Upper lobe of left lung (tissue), 4 donors: Measurements from ENCODE around the gene GCH1.

Experiments
- EP300 ChIP-seq, 4 donors: sonication (generic); formaldehyde crosslinking; IDR thresholded peaks; one replicate each; pipeline ENCODE4 v1.5.1; 2017; ENCODE audit warnings: antibody characterized with exemption in 4 of 4, control low read depth in 2 of 4
- POLR2A ChIP-seq, 4 donors: fragments of 450-650 bp; IDR thresholded peaks; one replicate each; pipeline ENCODE4 v1.5.1; 2016 to 2017; ENCODE audit warnings: antibody characterized with exemption in 4 of 4, mild to moderate bottlenecking in 2 of 4
- TF ChIP-seq, protein P1 (sequence below), 6 experiments: fragments of 450-650 bp in 4 of 6; fragments of 200-600 bp in 2 of 6; sonication (generic) in 2 of 6; IDR thresholded peaks; one replicate each; pipeline ENCODE4 v1.5.1; 2016 to 2019; ENCODE audit warnings: antibody characterized with exemption in 6 of 6

DNA sequence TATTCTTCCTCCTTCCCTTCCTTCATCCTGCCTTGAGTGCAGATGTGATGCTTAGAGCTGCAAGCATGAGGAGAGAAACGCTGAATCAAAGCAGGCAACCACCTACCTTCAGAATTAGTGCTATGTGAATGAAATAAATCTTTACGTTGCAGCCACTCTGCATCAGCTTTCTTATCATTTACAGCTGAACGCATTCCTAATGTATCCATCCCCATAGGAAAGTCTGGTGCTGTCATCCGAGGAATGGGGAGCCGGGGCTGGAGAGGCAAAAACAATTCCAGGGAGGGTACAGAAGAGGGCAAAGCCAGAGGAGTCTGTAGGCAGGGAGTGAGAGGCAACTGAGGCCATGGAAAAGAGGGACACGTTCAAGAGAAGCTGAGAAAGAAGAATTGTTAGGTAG lies 90.0 kb downstream of the GCH1 start:
- TF ChIP-seq POLR2A (IDR thresholded peaks at IDR 0.05) (no peak), EP300 (IDR thresholded peaks at IDR 0.05) (no peak)
- TF ChIP-seq, protein P1, sequence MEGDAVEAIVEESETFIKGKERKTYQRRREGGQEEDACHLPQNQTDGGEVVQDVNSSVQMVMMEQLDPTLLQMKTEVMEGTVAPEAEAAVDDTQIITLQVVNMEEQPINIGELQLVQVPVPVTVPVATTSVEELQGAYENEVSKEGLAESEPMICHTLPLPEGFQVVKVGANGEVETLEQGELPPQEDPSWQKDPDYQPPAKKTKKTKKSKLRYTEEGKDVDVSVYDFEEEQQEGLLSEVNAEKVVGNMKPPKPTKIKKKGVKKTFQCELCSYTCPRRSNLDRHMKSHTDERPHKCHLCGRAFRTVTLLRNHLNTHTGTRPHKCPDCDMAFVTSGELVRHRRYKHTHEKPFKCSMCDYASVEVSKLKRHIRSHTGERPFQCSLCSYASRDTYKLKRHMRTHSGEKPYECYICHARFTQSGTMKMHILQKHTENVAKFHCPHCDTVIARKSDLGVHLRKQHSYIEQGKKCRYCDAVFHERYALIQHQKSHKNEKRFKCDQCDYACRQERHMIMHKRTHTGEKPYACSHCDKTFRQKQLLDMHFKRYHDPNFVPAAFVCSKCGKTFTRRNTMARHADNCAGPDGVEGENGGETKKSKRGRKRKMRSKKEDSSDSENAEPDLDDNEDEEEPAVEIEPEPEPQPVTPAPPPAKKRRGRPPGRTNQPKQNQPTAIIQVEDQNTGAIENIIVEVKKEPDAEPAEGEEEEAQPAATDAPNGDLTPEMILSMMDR (IDR thresholded peaks at IDR 0.05), result no peak
